ENCODE data around the gene CREG1.

CREG1 gene

DNA sequence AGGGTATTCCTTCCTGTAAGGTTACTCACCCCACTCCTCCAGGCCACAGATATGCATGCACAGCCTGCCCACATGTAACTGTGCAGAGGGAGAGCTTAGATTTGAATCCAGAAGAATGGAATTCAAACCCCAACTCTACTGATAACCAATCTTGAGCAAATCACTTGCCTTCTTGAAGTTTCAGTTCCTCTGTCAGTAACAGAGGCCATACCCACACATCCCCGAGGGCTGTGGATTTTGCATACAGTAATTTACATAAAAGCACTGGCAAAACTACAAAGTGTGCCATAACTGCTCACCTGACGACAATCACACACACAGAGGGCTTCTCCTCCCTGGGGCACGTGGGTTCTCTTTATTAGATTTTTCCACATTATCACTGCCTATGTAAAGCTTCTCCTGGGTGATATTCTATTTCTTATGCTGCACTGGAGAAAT, 53.9 kb downstream of the CREG1 start:
- peak; percentile 79 for DNase-seq (ENCODE audit: extremely low spot score)
- ChIA-PET POLR2A (no interaction called here), CTCF (interaction anchor here (0.7 to 2.1 kb wide), 8 partner anchors 8 to 188 kb away, joined by 3 to 11 read pairs (median 4); no protein-coding TSS in a partner anchor)
- TF ChIP-seq, protein P1, sequence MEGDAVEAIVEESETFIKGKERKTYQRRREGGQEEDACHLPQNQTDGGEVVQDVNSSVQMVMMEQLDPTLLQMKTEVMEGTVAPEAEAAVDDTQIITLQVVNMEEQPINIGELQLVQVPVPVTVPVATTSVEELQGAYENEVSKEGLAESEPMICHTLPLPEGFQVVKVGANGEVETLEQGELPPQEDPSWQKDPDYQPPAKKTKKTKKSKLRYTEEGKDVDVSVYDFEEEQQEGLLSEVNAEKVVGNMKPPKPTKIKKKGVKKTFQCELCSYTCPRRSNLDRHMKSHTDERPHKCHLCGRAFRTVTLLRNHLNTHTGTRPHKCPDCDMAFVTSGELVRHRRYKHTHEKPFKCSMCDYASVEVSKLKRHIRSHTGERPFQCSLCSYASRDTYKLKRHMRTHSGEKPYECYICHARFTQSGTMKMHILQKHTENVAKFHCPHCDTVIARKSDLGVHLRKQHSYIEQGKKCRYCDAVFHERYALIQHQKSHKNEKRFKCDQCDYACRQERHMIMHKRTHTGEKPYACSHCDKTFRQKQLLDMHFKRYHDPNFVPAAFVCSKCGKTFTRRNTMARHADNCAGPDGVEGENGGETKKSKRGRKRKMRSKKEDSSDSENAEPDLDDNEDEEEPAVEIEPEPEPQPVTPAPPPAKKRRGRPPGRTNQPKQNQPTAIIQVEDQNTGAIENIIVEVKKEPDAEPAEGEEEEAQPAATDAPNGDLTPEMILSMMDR (IDR thresholded peaks at IDR 0.05; ENCODE audit: control extremely low read depth, extremely low read depth, low read depth, missing control alignments): no peak

DNA sequence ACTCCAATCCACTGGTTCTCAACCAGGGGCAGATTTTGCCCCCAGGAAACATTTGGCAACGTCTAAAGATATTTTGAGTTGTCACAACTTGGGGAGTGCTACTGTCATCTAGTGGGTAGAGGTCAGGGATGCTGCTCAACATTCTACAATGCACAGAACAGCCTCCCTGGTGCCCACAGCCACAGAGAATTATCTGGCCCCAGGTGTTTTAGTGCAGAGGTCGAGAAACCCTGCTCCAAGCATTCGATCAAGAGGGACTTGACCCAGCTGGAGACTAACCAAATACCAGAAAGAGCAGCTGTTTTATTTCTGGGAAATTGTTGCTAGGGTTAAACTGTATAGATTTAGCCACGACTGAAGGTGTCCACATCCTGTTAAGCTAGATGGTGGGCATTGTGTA, 54.5 kb downstream of the CREG1 start:
- ChIA-PET POLR2A (no interaction called here), CTCF (interaction anchor here (0.7 to 2.1 kb wide), 6 partner anchors 9 to 188 kb away, joined by 3 to 6 read pairs (median 4); no protein-coding TSS in a partner anchor)
- no peak for DNase-seq (ENCODE audit: extremely low spot score)
- TF ChIP-seq, protein P1 (IDR thresholded peaks at IDR 0.05; ENCODE audit: control extremely low read depth, extremely low read depth, low read depth, missing control alignments): no peak

DNA sequence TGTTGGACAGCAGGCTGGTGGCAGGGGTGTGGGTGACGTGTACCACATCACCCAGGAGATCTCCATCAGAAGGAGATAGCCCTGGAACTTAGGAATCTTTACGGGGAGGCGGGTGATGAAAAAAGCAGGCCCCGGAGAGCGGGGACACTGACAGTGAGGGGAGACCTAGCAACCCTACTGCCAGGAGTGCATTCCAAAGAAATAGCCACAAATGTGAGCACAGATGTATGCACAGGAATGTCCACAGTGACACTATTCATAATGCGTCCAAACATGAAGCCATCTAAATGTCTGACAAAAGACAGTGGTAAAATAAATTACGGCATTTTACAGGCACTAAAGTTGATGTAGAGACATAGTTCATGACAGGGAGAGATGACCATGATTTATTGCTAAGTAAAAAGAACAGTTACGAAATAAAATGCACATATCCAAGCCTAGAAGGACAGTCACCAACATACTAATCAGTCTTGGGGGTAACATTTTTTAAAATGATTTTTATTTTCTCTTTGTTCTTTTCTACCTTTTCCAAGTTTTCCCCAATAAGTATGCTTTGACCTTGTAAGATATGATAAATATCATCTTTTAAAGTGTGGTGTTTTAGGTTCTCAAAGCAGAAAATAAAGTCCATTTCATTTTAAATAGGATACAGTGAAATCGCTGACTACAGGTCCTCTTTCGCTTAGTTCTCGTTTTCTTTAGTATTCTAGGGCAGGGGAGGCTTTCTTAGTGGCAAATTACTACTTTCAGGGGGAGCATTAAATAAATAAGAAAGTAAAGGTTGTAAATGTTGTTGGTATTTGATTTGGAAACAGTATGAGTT, 56.6 kb downstream of the CREG1 start:
- POLR2A ChIA-PET: no interaction called here
- TF ChIP-seq, protein P1 (IDR thresholded peaks at IDR 0.05; ENCODE audit: control extremely low read depth, extremely low read depth, low read depth, missing control alignments): no peak
- DNase-seq (ENCODE audit: extremely low spot score): no peak
- CTCF ChIA-PET: interaction anchor here (1.4 to 1.7 kb wide), 2 partner anchors 12 to 37 kb away, joined by 4 to 8 read pairs; no protein-coding TSS in a partner anchor

DNA sequence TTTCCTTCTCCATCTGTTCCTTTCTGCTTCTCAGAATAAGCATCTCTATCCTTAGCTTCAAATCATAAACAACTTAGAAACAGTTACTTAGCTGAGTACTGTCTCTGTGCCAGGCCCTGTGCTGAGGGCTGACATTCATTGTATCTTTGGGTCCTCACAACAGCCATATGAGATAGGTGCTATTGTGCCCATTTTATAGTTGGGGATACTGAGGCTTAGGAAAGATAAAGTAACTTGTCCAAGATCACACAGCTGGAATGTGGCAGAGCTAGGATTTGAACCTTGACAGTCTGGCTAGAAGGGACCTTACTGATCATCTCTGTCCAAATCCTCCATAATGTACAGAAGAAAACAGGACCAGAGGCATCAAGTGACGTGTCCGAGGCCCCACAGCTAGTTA, 60.2 kb downstream of the CREG1 start:
- CTCF ChIA-PET: interaction anchor here (0.8 to 2.2 kb wide), 5 partner anchors 9 to 435 kb away, joined by 3 to 6 read pairs (median 4); no protein-coding TSS in a partner anchor

DNA sequence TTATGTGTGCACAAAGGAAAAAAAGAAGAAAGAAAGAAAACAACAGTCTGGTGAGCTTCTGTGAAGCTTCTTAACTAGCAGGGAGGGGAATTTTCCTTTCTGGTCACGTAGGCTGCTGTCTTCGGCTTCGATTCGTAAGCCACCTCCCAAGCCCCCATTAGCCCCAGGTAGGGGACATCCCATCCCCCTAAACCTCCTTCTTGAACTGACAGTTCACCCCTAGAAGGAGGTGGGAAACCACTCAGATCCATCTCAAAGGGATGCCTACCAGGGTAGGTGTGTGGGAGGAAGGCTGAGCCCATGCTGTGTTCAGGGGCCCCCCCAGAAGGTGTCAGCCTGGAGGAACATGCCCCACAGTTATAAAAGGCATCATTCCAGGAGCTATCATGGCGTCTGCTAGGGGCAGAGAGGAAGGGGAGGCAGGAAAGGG, 61.1 kb downstream of the CREG1 start:
- TF ChIP-seq, protein P1 (IDR thresholded peaks at IDR 0.05; ENCODE audit: control extremely low read depth, extremely low read depth, low read depth, missing control alignments): no peak
- ChIA-PET POLR2A (no interaction called here), CTCF (interaction anchor here (1.1 to 2.2 kb wide), 2 partner anchors 42 to 434 kb away, joined by 3 to 5 read pairs; no protein-coding TSS in a partner anchor)
- DNase-seq (ENCODE audit: extremely low spot score): no peak

More for the DNA sequence above, 60.2 kb downstream of the CREG1 start:
- POLR2A ChIA-PET: no interaction called here
- DNase-seq (ENCODE audit: extremely low spot score): no peak
- TF ChIP-seq, protein P1 (IDR thresholded peaks at IDR 0.05; ENCODE audit: control extremely low read depth, extremely low read depth, low read depth, missing control alignments): no peak

DNA sequence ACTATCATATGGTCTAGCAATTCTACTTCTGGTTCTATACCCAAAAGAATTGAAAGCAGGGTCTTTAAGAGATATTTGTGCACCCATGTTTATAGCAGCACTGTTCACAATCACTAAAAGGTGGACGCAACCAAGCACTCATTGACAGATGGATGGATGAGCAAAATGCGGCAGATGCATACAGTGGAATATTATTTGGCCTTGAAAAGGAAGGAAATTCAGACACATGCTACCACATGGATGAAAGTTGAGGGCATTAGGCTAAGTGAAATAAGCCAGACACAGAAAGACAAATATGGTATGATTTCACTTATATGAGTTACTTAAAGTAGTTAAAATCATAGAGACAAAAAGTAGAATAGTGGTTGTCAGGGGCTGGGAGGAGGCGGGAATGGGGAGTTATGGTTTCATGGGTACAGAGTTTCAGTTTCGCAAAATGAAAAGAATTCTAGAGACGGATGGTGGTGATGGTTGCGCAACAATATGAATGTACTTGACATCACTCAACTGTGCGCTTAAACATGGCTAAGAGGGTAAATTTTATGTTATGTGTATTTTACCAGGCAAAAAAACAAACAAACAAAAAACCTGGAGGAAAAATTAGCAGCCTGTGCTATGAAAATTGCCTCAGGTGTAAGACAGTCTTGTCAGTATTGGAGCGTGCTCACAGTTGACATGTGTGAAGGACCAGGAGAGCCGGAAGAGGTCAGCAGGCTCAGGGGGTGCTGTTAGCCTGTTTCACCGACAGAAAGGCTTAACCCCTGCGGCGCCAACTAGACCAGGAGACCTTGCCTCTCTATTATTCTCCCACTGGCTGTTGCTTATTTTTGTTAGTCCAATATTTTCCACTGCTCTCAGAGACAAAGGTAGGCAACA, 61.7 kb downstream of the CREG1 start:
- ChIA-PET CTCF (interaction anchor here (2.2 kb wide), 1 partner anchor 43 kb away, joined by 5 read pairs; no protein-coding TSS in a partner anchor), POLR2A (no interaction called here)
- DNase-seq (ENCODE audit: extremely low spot score): no peak
- TF ChIP-seq, protein P1 (IDR thresholded peaks at IDR 0.05; ENCODE audit: control extremely low read depth, extremely low read depth, low read depth, missing control alignments): no peak

Data from GM10248 (cell line).